Colonic mucosa (tissue), 4 donors: ENCODE data around the gene RAD51B. TPM values are rescaled to one million over a fixed set of nuclear protein-coding genes. Genes with fewer than 3 reads are reported as not detected.
A peak's percentile ranks its signal among the peaks of the same experiment; 100 is the strongest.

Source experiments
- DNase-seq: peaks from one replicate; pipeline ENCODE4 v3.0.0-alpha.2; 2020
- H3K27ac ChIP-seq: fragments of 200-600 bp; one replicate; pipeline ENCODE4 v1.8.0; 2021
- H3K27me3 ChIP-seq: fragments of 200-600 bp; one replicate; pipeline ENCODE4 v1.8.0; 2021
- H3K36me3 ChIP-seq: fragments of 200-600 bp; one replicate; pipeline ENCODE4 v1.8.0; 2021
- H3K4me1 ChIP-seq: fragments of 200-600 bp; one replicate; pipeline ENCODE4 v1.8.0; 2021; ENCODE audit warnings: mild to moderate bottlenecking
- H3K4me3 ChIP-seq: fragments of 200-600 bp; one replicate; pipeline ENCODE4 v1.8.0; 2021
- H3K9ac ChIP-seq, 2 donors: one replicate each; pipeline ENCODE4 v1.7.0; 2013; ENCODE audit warnings: control low read depth in 2 of 2, low read depth in 2 of 2, low read length in 2 of 2
- H3K9me3 ChIP-seq: fragments of 200-600 bp; one replicate; pipeline ENCODE4 v1.8.0; 2021
- intact Hi-C: fragments of 100-400 bp; cut with DNase I; formaldehyde crosslinking; loops from one replicate; pipeline ENCODE4 v1.14.1; 2022
- total RNA-seq, 2 donors: library from RNA; stranded (reverse); fragmentation: NEBNext Ultra II Directional in 1 of 2; extraction: Animal tissue kit (Norgen Biotek cat#: 25700) in 1 of 2; gene quantifications; one replicate each; pipeline ENCODE4 v1.2.1, GENCODE V29; 2021
- TF ChIP-seq, protein P1 (sequence below): fragments of 200-600 bp; IDR thresholded peaks from one replicate; pipeline ENCODE4 v1.8.0; 2022; ENCODE audit warnings: antibody characterized with exemption, mild to moderate bottlenecking
- donor health status: healthy.
- donor health status: DM: no; HTN: no; CAD: no.
- donor health status: DM: no; HTN: no; CAD: no.

The RAD51B gene
- total RNA-seq, 2 donors from 2014 or later = 12.7 to 22.0 TPM

DNA sequence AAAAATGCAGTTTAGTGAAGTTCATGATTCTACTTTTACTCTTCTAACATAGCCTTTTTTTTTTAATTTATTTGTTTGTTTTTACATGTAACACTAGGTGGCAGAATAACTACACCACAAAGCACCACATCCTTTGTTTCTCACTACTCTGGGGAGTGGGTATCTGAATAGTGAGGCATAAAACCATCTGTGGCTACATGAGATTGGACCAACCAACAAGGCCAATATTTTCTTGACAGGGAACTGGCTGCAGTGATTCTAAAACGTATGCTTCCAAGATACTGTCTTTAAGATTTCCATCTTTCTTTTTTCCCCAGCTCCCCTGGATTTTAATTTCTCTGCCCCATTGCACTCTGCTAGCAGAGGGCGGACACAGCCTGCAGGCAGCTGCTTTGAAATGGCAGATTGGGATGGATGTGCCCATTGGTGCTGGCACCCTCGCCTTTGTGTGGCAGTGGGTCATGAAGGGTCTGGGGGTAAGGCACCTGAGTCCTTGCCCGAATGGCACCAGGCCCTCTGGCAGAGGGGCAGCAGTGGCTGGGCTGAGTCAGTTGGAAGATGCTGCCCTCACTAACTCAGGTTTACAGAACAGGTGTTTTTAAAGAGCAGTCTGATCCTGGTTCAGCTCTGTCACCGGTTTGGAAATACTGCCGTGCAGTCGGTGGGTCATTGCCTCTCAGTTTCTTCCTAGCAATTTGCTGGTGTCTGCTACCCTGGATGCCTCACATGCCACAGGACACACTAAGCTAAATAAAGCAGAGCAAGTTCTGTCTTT lies 429.1 kb downstream of the RAD51B start:
- no peak overlapping the region for H3K4me3 ChIP-seq
- intact Hi-C loops = loop anchor here (5.0 to 10.0 kb wide), 2 partner anchors 306 to 536 kb away; no protein-coding TSS in a partner anchor
- DNase-seq = no peak
- peak overlapping the region; percentile 75 for H3K27ac ChIP-seq
- TF ChIP-seq, protein P1, sequence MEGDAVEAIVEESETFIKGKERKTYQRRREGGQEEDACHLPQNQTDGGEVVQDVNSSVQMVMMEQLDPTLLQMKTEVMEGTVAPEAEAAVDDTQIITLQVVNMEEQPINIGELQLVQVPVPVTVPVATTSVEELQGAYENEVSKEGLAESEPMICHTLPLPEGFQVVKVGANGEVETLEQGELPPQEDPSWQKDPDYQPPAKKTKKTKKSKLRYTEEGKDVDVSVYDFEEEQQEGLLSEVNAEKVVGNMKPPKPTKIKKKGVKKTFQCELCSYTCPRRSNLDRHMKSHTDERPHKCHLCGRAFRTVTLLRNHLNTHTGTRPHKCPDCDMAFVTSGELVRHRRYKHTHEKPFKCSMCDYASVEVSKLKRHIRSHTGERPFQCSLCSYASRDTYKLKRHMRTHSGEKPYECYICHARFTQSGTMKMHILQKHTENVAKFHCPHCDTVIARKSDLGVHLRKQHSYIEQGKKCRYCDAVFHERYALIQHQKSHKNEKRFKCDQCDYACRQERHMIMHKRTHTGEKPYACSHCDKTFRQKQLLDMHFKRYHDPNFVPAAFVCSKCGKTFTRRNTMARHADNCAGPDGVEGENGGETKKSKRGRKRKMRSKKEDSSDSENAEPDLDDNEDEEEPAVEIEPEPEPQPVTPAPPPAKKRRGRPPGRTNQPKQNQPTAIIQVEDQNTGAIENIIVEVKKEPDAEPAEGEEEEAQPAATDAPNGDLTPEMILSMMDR = peak; percentile 49
- peaks cover 21% of the 10 kb centered on the region for H3K4me1 ChIP-seq
- no peaks in the 10 kb centered on the region for H3K36me3 ChIP-seq
- peak overlapping the region in 1 of 2 donors; percentile 58 for H3K9ac ChIP-seq
- H3K27me3 ChIP-seq = no peaks in the 10 kb centered on the region
- no peaks in the 10 kb centered on the region for H3K9me3 ChIP-seq

DNA sequence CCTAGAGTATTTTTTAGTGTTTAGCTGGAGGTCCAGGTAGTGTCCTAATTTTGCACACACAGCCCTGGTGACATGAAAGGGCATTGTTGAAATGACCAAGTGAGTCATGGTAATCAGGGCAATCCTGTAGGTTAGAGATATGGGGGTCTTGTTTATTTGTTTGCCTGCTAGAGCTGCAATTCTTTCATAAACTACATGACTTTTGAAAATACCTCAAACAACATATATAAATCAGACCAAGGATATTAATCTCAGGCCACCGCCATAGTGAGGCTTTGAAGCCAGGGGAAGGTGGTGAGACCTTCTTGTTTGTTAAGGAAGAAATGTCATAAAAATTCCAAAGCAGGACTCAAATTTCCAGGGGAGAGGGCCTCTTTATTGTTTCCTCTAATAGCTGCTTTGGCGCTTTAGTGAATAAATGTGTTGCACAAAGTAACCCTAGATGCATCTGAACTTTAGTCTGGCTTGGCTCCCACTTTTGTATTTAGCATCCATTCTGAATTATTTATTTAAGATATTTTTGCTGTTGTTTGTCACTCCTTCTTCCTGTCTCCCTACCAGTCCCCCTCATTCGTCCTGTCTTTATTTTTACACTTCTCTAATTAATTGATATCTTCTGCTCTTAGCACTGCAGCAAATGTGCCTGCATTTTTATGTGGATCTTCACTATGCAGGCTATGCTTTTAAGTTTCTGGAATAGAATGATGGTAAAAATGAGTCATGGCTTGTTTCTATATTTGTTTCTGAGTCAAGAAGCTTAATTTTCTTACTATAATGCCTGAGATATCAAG lies 430.3 kb downstream of the RAD51B start:
- no peak for DNase-seq
- Histone ChIP-seq H3K9me3 (no peaks in the 10 kb centered on the region), H3K9ac (peak overlapping the region in 1 of 2 donors; percentile 43), H3K4me3 (no peak overlapping the region), H3K4me1 (peaks cover 21% of the 10 kb centered on the region), H3K36me3 (no peaks in the 10 kb centered on the region), H3K27ac (peak overlapping the region; percentile 75), H3K27me3 (no peaks in the 10 kb centered on the region)
- TF ChIP-seq, protein P1 = no peak
- intact Hi-C loops = loop anchor here (2.0 to 10.0 kb wide), 4 partner anchors 55 to 567 kb away; no protein-coding TSS in a partner anchor

DNA sequence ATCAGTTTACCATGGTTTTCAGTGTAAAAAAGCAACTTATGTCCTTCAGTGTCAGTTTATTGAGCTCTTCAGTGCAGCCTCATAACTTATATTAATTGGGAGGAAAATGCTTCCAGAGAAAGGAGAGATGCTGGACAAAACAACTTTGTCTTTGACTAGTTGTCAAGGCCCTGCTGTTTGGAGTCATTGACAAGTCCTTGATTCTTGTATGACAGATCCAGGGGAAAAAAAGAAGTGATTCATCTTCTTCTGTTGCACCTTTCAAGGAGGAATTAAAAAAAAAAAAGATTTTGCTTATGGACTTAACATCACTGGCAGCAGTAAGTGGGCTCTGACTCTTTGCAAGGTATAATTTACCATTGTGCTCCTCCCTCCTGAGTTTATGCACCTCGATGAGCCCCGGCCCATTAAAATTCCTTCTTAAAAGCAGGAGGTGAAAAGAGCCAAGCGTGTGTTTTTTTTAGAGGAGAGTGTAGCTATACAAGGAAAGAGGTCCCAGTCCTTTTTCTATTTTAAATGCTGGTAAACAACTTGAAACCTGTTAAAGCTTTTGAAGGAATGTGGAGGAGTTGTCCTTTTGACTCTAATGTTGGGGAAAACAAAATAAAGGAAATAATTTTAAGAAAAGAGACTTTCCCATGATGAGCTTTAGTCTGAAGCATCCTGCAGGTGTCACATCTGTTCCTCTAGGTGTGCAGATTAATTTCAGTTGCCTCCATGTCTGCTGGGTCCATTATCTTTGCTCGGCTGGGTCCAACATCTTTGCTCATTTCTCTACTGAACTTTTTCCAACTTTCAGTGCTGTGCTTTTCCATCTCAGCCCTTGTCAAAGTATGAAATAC lies 431.6 kb downstream of the RAD51B start:
- Histone ChIP-seq H3K9me3 (no peaks in the 10 kb centered on the region), H3K9ac (peak overlapping the region in 1 of 2 donors; percentile 13), H3K4me3 (no peak overlapping the region), H3K27ac (peak overlapping the region; percentile 75), H3K4me1 (peaks cover 21% of the 10 kb centered on the region), H3K27me3 (no peaks in the 10 kb centered on the region), H3K36me3 (no peaks in the 10 kb centered on the region)
- DNase-seq = no peak
- TF ChIP-seq, protein P1 = no peak
- intact Hi-C loops = loop anchor here (2.0 to 10.0 kb wide), 2 partner anchors 54 to 566 kb away; no protein-coding TSS in a partner anchor

DNA sequence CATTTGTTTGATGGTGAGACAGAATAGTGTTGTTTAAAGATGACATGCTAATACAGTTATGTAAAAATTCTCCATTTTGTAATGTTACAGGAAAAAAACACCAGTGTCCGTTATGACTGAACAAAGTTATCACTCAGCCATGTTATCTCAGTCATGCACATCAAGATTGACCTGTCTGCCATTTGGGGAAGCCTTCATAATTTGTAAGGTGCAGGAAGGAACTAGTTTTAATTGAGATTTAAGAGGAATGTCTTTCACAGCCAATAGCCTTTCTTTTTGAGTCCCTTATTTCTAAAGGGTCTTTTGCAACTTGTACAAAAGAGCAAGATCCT lies 432.2 kb downstream of the RAD51B start:
- intact Hi-C loops = loop anchor here (2.0 to 10.0 kb wide), 2 partner anchors 53 to 565 kb away; no protein-coding TSS in a partner anchor
- Histone ChIP-seq H3K27me3 (no peaks in the 10 kb centered on the region), H3K4me3 (no peak overlapping the region), H3K9ac (no peak overlapping the region), H3K36me3 (no peaks in the 10 kb centered on the region), H3K9me3 (no peaks in the 10 kb centered on the region), H3K4me1 (peaks cover 21% of the 10 kb centered on the region), H3K27ac (peak overlapping the region; percentile 25)
- no peak for DNase-seq
- TF ChIP-seq, protein P1 = no peak
